ENCODE measurements around the gene OR6C4.
"Not testable (repeated sequence)": the region's sequence is repeated elsewhere in the genome, so short reads cannot be mapped to it uniquely, and the experiment has no call there.

The OR6C4 gene

DNA sequence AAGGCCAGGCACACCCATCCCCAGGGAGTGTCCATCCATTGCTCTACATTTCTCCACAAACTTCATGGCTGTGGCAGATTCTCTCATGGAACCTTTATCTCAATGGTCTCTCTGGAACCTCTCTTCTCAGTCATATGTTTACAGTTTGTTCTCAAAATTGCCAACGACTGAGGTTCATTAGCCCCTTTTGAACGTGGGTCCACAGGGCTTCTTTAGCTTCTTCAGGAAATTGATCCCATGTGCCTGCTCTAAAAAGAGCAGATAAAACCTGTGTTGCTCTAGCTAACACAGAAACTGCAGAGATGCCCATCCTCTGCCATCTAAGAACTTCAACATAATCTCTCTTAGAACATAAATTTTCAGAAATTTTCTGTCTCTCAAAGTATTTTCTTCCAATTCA, at the start of gene OR6C4:
TSS of gene OR6C4 (plus strand) at position 301 of the 400 bp plus-strand sequence. CDS start 1,625 bp downstream, outside the sequence.
- no peak for DNase-seq (ENCODE audit: low read depth)

DNA sequence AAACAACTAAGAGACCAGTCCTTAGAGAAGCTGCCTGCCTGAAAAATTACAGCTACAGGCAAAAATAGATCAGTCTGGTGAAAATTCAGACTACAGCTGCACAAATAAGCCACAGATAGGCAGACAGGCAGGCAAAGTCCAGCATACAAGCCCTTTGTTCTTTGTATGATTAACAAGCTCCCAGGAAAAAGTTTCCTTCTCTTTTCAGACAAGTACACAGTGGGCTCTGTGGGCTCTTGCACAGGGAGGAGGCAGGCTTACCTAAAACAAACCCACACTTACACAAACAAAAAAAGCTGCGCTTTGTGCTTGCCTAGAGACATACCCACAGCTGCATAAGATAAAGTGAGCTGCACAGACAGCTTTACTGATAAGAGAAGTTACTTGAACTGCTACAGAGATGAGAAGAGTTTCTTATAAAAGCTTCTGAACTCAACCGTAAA, 49.6 kb upstream of the OR6C4 start:
- no peak for DNase-seq (ENCODE audit: low read depth)

DNA sequence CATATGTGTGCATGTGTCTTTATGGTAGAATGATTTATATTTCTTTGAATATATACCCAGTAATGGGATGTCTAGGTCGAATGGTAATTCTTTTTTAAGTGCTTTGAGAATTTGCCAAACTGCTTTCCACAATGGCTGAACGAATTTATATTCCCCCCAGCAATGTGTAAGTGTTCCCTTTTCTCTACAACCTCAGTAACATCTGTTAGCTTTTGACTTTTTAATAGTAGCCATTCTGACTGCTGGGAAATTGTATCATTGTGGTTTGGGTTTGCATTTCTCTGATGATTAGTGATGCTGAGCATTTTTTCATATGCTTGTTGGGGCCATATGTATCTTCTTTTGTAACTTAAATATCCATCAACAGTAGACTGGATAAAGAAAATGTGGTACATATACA, 47.8 kb upstream of the OR6C4 start:
- DNase-seq (ENCODE audit: low read depth), result no peak

DNA sequence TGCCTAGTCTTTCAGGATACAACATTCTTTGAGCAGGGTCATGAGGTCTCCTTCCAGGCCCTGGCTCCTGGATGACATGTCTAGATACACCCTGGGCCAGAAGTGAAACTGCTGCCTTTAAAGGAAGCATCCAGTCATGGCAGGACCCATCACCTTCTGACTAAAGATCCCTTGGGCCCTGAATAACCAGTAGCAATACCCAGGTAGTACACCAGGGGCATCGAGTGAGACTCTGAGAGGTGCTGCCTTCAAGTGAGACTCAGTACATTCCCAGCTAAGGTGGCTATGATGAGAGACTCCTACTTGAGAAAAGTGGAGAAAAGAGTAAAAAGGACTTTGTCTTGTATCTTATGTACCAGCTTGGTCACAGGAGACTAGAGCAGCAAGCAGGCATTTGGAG, 33.7 kb upstream of the OR6C4 start:
- no peak for DNase-seq (ENCODE audit: low read depth)

DNA sequence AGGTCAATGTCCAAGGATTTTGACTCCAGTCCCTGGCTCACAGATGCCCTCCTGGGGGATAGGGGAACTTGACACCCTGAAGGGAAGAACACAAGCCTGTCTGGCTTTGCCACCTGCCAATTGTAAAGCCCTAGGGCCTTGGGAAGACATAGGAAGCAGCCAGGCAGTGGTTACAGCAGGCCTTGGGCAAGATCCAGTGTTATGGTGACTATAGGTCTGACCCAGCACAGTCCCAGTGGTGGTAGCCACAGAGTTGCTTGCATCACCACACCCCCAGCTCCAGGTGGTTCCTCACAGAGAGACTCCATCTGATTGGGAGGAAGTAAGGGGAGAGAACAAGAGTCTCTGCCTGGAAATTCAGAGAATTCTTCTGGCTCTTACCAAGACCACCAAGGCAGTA, 33.0 kb upstream of the OR6C4 start:
- DNase-seq (ENCODE audit: low read depth), result no peak

DNA sequence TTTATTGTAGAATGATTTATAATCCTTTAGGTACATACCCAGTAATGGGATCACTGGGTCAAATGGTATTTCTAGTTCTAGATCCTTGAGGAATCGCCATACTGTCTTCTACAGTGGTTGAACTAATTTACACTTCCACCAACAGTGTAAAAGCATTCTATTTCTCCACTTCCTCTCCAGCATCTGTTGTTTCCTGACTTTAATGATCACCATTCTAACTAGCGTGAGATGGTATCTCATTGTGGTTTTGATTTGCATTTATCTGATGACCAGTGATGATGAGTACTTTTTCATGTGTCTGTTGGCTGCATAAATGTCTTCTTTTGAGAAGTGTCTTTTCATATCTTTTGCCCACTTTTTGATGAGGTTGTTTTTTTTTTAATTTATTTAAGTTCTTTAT, 1.2 kb upstream of the OR6C4 start:
- DNase-seq (ENCODE audit: low read depth), result not testable (repeated sequence)

DNA sequence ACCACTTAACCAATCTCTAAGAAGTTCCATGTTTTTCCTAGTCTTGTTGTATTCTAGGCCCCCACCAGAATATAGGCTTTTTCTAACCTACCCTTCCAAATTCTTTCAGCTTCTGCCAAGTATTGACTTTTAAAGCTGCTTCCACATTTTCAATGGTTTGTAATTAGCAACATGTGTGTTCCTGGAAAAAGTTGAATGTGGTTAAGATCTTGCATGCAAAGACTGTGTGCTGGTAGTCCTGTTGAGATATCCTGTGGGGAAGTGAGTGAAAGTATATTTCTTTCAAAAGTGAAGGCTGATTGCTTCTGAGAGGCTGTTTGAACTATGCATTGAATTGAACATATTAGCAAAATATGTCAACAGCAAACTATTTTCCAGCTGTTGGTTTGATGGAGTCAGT, 646 bp upstream of the OR6C4 start:
- DNase-seq (ENCODE audit: low read depth), result no peak

DNA sequence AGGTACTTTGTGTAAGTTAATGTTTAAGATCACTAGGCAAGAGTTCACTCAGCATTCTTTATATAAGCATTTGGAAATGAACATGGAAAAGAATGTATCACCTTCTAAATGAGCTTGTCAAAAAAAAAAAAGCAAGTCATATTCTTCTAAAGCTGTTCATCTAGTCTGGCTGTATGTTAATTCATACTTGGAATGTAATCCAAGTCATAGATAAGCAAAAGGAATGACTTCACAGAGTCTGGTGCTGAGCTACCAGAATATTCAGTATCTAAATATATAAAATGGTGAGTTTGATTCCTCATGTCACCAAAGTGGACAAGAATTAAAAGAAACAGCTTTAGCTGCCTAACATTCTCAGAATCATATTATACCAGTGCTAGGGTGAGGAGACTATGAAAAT, 4.9 kb downstream of the OR6C4 start:
- DNase-seq (ENCODE audit: low read depth), result no peak

DNA sequence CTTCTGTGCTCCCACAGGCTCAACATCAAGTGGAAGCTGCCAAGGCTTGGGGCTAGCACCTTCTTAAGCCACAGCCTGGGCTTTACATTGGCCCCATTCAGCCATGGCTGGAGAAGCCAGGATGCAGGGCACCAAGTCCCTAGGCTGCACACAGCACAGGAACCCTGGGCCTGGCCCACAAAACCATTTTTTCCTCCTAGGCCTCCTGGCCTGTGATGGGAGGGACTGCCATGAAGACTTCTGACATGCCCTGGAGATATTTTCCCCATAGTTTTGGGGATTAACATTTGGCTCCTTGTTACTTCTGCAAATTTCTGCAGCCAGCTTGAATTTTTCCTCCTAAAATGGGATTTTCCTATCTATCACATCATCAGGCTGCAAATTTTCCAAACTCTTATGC, 20.7 kb downstream of the OR6C4 start:
- not testable (repeated sequence) for DNase-seq (ENCODE audit: low read depth)

DNA sequence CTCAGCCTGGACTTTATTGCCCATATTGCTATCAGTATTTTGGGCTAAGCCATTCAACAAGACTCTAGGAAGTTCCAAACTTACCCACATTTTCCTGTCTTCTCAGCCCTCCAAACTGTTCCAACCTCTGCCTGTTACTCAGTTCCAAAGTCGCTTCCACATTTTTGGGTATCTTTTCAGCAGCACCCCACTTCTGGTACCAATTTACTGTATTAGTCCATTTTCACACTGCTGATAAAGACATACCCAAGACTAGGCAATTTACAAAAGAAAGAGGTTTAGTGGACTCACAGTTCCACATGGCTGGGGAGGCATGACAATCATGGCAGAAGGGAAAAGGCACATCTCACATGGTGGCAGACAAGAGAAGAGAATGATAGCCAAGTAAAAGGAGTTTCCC, 21.3 kb downstream of the OR6C4 start:
- DNase-seq (ENCODE audit: low read depth), result not testable (repeated sequence)

DNA sequence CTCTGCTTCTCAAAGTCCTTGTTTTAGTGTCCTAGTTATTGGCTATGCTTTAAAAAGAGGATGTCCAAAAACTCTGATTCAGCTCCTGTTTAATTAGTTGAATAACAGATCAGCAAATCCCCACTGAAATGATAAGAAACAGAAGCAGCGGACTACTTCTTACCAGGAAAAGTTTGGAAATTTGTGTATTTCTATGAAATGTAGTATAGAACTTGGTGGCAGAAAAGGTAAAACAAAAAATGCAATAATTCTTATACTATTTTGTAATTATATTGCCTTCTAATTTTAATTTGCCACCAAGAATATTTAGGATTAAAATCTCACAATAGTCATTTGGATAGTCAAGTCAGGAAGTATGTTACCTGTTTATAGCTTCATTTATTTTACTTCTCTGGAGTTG, 22.8 kb downstream of the OR6C4 start, which contains the start of gene OR2AP1:
TSS of gene OR2AP1 (plus strand) at position 301 of the 400 bp plus-strand sequence. CDS start 1,947 bp downstream, outside the sequence.
- no peak for DNase-seq (ENCODE audit: low read depth)

DNA sequence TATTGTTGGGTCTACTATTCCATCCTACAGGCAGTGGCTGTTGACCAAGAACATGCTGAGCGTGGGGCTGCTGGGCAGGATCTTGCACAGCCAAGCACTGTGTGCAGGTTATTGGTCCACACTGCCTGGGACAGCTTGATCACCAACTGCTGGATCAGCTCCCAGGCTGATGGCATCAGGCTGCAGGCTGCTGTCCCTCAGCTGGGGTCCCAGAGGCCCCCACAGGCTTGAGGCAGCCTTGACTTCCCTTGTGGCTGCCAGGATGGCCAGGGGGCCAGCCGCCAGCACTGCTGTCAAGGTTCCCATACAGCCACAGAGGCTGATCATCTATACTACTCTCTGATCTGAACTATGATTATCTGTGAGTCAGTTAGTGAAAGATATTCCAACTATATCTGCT, 32.7 kb downstream of the OR6C4 start:
- DNase-seq (ENCODE audit: low read depth), result no peak

DNA sequence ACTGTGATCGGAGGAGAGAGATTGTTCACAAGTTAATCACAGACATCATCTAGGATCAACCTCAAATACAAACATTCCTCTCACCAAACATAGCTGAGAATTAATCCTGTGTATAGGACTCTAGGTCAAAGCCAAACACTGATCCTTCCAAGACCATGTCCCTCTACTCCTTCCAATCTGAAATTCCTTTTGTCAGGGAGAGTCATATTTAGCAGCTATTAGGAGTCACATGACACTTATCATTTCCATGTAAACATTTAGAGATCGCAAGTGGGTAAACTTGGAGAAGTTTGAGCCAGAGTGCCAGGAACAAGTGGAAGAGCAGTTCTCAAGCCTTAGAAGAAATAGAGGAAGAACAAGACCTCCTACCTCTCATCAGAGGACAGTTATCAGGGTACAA, 36.4 kb downstream of the OR6C4 start:
- DNase-seq (ENCODE audit: low read depth), result no peak

DNA sequence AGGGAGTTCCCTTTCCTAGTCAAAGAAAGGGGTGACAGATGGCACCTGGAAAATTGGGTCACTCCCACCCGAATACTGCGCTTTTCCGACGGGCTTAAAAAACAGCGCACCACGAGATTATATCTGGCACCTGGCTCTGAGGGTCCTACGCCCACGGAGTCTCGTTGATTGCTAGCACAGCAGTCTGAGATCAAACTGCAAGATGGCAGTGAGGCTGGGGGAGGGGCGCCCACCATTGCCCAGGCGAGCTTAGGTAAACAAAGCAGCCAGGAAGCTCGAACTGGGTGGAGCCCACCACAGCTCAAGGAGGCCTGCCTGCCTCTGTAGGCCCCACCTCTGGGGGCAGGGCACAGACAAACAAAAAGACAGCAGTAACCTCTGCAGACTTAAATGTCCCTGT, 40.8 kb downstream of the OR6C4 start:
- not testable (repeated sequence) for DNase-seq (ENCODE audit: low read depth)
